Islet precursor cell (in vitro differentiated cells): ENCODE results near the gene WDR91.
A peak's percentile ranks its signal among the peaks of the same experiment; 100 is the strongest.
"Not testable (repeated sequence)": the region's sequence is repeated elsewhere in the genome, so short reads cannot be mapped to it uniquely, and the experiment has no call there.

ENCODE experiments used
- DNase-seq: peaks from one replicate; pipeline ENCODE4 v3.0.0-alpha.2; 2018

WDR91 gene

GRCh38 chr7:135211179-135211945, at the start of gene WDR91:
WDR91 (minus strand) TSS chr7:135211526; CDS start chr7:135211502, 24 bp downstream.
- DNase-seq: peak; percentile 99

DNA sequence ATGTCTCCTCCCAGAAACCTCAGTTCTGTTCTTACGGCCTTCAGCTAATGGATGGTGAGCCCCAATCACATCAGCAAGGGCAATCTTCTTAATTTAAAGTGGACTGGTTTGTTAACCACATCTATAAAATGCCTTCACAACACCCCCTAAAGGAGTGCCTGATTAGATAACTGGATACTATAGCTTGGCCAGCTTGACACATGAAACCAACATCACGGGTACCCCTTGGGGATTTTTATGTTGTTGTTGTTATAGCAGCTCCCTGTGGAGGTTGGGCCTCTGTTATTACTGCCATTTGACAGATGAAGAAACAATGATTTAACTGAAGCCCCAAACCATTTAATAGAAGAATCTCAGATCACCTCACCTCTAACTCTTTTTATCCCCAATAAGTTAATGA, 49.1 kb upstream of the WDR91 start:
- DNase-seq: no peak

DNA sequence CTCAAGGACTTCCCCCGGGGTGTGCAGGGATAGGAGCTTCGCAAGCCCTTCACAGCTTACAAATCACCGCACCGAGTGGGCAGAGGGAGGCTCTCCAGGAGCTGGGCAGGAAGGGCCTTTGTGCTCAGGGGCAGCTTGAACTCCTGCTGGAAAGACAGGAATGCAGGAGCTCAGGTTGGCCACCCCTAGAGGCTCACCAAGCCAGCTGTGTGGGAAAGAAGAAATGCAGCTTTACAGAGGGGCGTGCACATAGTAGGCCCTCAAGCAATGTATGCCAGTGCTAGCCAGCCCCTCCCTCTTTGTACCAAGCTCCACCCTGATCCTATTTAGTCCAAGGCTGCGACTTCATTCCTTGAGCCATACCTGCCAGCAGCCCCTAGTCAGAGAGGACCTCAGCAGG, 48.4 kb upstream of the WDR91 start:
- DNase-seq: no peak

DNA sequence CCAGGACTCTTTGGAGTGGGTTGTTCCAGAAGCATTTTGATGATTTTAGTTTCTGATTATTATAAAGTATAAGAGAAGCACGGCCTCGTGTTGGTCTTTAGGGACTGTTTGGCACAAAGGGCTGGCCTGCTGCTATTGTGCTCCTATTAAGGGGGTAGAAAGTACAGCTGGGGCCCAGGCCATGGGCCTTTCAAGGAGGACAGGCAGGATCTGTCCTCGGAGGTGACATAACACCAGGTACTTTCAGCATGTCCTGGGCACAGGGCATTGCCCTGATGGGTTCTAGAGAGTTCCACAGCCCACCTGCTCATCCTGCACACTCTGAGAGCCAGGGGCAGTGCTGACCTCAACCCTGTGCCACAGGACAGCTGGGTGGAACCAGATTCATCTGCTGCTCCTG, 47.3 kb upstream of the WDR91 start:
- no peak for DNase-seq

DNA sequence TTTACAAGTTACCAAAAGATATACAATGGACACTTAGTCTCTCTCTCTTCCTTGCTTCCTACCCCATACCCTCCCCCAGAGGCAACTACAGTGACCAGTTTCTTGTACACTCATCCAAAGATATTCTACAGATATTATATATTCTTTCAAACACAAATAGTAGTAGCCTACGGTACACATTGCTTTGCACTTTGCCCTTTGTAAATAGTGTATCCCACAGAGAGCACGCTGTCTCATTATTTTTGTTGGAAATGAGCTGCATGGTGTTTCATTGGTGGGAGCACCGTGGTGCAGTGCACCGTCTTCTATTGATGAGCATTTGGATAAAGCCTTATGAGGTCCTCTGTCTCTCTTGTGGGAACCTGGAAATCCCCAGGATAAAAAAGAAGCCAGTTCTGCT, 46.5 kb upstream of the WDR91 start:
- DNase-seq: no peak

GRCh38 chr7:135253851-135254771, 42.8 kb upstream of the WDR91 start:
- peak; percentile 85 for DNase-seq

- no peak for DNase-seq
Observed at GRCh38 chr7:135251496-135252391, 40.4 kb upstream of the WDR91 start.

- peak; percentile 54 for DNase-seq
Observed at GRCh38 chr7:135248546-135248945, 37.2 kb upstream of the WDR91 start.

- DNase-seq: peak; percentile 57
Observed at GRCh38 chr7:135247746-135248471, 36.6 kb upstream of the WDR91 start.

DNA sequence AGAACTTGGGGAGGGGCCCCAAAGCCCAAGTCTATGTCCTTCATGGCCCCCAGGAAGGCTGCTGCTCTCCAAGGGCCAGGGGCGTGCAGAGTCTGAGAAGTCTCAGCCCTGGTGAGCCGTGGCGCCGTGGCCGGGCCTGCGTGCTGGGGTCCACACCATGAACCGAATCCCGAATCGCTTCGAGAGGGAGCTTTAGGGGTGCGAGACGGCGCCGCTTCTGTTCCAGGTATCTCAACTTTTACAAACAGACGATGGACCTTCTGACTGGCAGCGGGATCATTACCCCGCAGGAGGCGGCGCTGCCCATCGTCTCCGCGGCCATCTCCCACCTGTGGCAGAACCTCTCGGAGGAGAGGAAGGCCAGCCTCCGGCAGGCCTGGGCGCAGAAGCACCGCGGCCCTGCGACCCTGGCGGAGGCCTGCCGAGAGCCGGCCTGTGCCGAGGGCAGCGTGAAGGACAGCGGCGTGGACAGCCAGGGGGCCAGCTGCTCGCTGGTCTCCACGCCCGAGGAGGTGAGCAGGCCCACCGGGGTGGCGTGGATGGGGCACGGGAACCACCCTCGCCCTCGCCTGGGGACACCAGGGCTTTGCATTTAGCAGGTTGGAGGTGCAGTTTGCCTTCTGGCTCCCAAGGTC, 35.0 kb upstream of the WDR91 start:
- peak; percentile 43 for DNase-seq

DNA sequence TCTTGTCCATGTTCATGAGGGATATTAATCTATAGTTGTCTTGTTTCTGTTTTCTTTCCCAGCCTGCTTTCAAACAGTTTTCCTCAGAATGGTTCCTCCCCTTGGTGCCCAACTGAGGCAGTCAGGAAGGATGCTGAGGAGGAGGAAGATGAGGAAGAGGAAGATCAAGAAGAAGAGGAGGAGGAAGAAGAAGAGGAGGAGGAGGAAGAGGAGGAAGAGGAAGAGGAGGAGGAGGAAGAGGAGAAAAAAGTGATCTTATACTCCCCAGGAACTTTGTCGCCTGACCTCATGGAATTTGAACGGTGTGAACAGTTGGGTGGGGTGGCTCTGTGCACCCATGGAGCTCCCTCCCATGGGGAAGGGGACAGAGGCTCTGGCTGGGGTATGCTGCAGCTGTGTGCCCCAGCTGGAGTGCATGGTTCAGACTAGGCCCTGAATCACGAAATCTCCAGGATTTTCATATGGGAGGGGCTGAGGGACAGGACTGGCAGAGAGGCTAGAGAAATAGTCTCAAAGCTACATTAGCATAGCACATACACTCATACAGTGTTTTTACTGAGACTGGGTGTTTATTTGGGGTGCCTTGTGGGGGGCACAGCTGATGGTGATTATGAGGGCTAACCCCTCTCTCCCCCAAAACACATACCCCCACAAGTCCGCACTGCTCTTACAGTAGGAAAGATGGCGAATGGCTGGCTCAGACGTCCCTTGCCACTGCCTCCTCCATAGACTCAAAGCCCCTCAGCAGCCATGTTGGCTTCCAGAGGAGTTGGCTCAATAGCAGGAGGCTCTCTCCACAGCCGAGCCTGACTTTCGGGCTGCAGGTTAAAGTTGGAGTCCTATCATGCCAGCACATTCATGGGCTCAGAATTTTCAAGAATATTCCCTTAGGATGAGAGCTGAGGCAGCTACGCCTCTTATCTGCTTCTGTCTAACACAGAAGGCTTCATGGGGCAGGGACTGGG, 34.2 kb upstream of the WDR91 start:
- no peak for DNase-seq

DNA sequence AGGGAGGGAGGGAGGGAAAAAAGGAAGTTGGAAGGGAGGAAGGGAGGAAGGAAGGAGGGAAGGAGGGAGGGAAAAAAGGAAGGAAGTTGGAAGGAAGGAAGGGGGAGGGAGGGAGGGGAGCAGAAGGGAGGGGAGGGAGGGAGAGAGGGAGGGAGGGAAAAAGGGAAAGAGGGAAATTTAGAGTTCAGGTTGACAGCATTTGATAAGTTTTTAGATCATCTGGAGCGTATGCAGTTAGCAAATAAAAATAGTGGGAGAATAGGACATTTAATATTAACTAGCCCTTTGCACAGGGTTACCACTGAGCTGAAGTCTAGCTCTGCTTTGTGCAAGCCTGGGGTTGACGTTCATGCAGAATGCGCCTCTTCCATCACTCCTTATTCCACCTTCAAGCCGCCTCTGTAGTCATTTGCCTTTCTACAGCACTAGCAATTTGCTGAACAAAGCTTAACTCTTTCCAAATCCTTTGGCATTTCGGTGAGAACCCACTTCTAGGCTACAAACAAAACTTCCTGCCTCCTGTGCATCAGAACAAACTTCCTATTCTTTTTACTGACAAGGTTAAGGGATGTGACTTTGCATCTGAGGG, 30.9 kb upstream of the WDR91 start:
- DNase-seq: no peak

GRCh38 chr7:135240441-135240840, 29.1 kb upstream of the WDR91 start:
- no peak for DNase-seq

- peak; percentile 24 for DNase-seq
Observed at GRCh38 chr7:135239263-135239662, 27.9 kb upstream of the WDR91 start.

DNA sequence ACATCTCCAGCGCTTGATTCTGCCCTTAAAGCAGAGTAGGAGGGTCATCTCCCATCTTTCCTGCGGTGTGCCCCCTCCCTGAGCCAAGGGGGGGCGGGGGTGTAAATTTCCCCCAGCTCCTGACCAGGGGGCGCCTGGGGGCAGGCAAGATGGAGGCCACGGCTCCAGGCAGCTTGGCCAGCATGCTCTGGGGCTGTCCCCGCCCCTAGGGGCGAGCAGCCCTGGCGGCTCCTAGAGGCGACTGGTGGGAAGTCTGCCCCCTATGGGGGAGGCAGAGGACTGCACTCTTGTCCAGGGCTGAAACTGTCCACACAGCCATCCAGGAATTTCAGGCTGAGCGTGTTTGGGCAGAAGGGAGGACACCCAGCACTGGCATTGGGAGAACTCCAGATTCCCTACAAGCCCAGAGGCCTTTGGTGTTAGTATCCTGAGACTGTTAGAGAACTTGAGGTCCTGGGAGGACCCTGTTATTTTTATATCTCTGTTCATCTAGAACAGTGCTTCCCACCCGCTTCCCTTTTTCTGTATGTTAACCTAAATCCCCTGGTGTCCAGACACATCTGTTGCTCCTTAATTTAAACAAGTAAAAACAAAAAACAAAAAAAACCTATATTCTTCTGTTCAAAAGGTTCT, 26.9 kb upstream of the WDR91 start:
- peak; percentile 50 for DNase-seq

DNA sequence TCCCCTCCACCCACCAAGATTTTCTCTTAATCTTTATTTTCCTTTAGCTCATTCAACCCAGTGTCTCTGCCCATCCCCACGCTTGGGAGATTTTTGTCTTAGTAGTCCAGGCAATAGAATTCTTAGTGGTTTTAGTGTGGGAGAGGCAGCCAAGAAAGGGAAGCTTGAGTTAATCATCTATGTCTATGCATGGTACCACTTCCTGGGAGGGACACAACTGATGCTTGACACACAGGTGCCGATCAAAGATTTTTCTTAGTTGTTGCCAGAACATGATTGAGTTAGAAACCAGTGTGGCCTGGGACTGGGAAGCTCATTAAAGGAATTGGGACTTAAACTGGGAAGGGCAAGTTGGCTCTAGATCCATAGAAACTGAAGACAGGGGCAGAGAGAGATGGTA, 25.4 kb upstream of the WDR91 start:
- no peak for DNase-seq

- no peak for DNase-seq
Observed at GRCh38 chr7:135235841-135236240, 24.5 kb upstream of the WDR91 start.

- DNase-seq: no peak
Observed at GRCh38 chr7:135234727-135235126, 23.4 kb upstream of the WDR91 start.

DNA sequence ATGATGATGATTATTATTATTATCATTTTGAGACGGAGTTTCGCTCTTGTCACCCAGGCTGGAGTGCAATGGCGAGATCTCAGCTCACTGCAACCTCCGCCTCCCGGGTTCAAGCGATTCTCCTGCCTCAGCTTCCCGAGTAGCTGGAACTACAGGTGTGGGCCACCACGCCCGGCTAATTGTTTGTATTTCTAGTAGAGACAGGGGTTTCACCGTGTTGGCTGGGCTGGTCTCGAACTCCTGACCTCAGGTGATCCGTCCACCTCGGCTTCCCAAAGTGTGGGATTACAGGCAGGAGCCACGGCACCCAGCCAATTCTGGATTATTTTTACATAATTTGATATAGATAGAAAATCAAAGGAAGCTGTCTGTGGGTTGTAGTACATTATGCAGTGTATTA, 22.8 kb upstream of the WDR91 start:
- DNase-seq: not testable (repeated sequence)

- peak; percentile 34 for DNase-seq
Observed at GRCh38 chr7:135233570-135233969, 22.2 kb upstream of the WDR91 start, which contains the start of gene STRA8. STRA8 (plus strand) TSS chr7:135233838; CDS start chr7:135240525, 6,687 bp downstream.
